OCI-LY7 (cell line): ENCODE measurements around the gene SNRNP35. TPM values are rescaled to one million over a fixed set of nuclear protein-coding genes. Genes with fewer than 3 reads are reported as not detected.

Experiments
- BruUV-seq: library from RNA; stranded (reverse); fragments of 400-500 nt; replicated peaks from 2 replicates; lab custom pipeline; 2021; lab: Mats Ljungman, UMichigan
- CTCF ChIA-PET: fragments of 300-600 bp; sonication (Branson Sonifier 250); formaldehyde crosslinking; loops from one replicate; lab custom pipeline; 2022; ENCODE audit warnings: antibody characterized with exemption; ENCODE audit not compliant: unreplicated experiment; lab: Charles Lee
- POLR2A ChIA-PET: fragments of 300-600 bp; sonication (Branson Sonifier 250); formaldehyde crosslinking; loops from one replicate; lab custom pipeline; 2022; ENCODE audit warnings: antibody characterized with exemption; lab: Charles Lee
- DNase-seq: peaks from one replicate; pipeline ENCODE4 v3.0.0-alpha.2; 2015; ENCODE audit warnings: low spot score
- H2AFZ ChIP-seq: fragments of 200-600 bp; sonication (generic), shearing (Covaris generic); 2 replicates; pipeline ENCODE4 v1.6.1; 2014; ENCODE audit warnings: mild to moderate bottlenecking, antibody characterized with exemption, low read length, moderate library complexity
- H3K27ac ChIP-seq: fragments of 200-600 bp; sonication (generic); 2 replicates; pipeline ENCODE4 v1.5.1; 2014; ENCODE audit warnings: mixed run types, low read depth, mild to moderate bottlenecking, moderate library complexity, low read length, inconsistent platforms; ENCODE audit not compliant: poor library complexity, severe bottlenecking
- H3K36me3 ChIP-seq: fragments of 200-600 bp; sonication (generic); 2 replicates; pipeline ENCODE4 v1.6.1; 2014; ENCODE audit warnings: mild to moderate bottlenecking, antibody characterized with exemption, low read length, moderate library complexity, mixed read lengths; ENCODE audit not compliant: insufficient read depth
- H3K4me1 ChIP-seq: fragments of 200-600 bp; sonication (generic); 2 replicates; pipeline ENCODE4 v1.5.1; 2014; ENCODE audit warnings: mild to moderate bottlenecking, low read length; ENCODE audit not compliant: insufficient read depth, poor library complexity, severe bottlenecking
- H3K4me2 ChIP-seq: fragments of 200-600 bp; sonication (generic); 2 replicates; pipeline ENCODE4 v1.6.1; 2014; ENCODE audit warnings: mild to moderate bottlenecking, low read length
- H3K4me3 ChIP-seq: fragments of 200-600 bp; sonication (generic); 2 replicates; pipeline ENCODE4 v1.5.1; 2014; ENCODE audit warnings: mild to moderate bottlenecking, low read depth, low read length; ENCODE audit not compliant: poor library complexity, severe bottlenecking
- H3K79me2 ChIP-seq: fragments of 200-600 bp; sonication (generic); 2 replicates; pipeline ENCODE4 v1.6.1; 2016; ENCODE audit warnings: low read depth, mild to moderate bottlenecking, low read length, moderate library complexity, mixed read lengths; ENCODE audit not compliant: insufficient read depth
- H3K9me2 ChIP-seq: fragments of 200-600 bp; sonication (generic); 2 replicates; pipeline ENCODE4 v1.6.1; 2016; ENCODE audit warnings: mild to moderate bottlenecking, low read length, mixed read lengths; ENCODE audit not compliant: insufficient read depth
- H3K9me3 ChIP-seq: fragments of 200-600 bp; sonication (generic); 2 replicates; pipeline ENCODE4 v1.6.1; 2014; ENCODE audit warnings: mild to moderate bottlenecking, mixed run types, low read length, mixed read lengths
- H4K20me1 ChIP-seq: fragments of 200-600 bp; sonication (generic); 2 replicates; pipeline ENCODE4 v1.6.1; 2014; ENCODE audit warnings: mild to moderate bottlenecking, antibody characterized with exemption, low read length, moderate library complexity, mixed read lengths; ENCODE audit not compliant: insufficient read depth
- EZH2phosphoT487 ChIP-seq: fragments of 200-600 bp; sonication (generic); IDR thresholded peaks from 2 replicates; pipeline ENCODE4 v1.6.1; 2018; ENCODE audit warnings: low read depth, borderline replicate concordance, mild to moderate bottlenecking, mixed run types, antibody characterized with exemption, low read length, moderate library complexity, mixed read lengths
- intact Hi-C: fragments of 100-400 bp; cut with micrococcal nuclease; formaldehyde crosslinking; loops from one replicate; pipeline ENCODE4 v1.10.0; 2022; ENCODE audit not compliant: unreplicated experiment
- total RNA-seq, 2 experiments: library from RNA; depleted of rRNA in 1 of 2; stranded (reverse); fragments of >200 nt in 1 of 2; shearing (Covaris generic) in 1 of 2; gene quantifications; 2 replicates each; pipeline ENCODE4 v1.2.3, GENCODE V29; 2014 to 2022
- TF ChIP-seq, protein P1 (sequence below): fragments of 200-600 bp; sonication (generic); conservative IDR thresholded peaks from 2 replicates; pipeline ENCODE4 v1.5.1; 2014; ENCODE audit warnings: mild to moderate bottlenecking, antibody characterized with exemption, low read length, moderate library complexity, mixed read lengths

The SNRNP35 gene
- total RNA-seq, 2 experiments from 2014 or later = 29.3 to 31.3 TPM

DNA sequence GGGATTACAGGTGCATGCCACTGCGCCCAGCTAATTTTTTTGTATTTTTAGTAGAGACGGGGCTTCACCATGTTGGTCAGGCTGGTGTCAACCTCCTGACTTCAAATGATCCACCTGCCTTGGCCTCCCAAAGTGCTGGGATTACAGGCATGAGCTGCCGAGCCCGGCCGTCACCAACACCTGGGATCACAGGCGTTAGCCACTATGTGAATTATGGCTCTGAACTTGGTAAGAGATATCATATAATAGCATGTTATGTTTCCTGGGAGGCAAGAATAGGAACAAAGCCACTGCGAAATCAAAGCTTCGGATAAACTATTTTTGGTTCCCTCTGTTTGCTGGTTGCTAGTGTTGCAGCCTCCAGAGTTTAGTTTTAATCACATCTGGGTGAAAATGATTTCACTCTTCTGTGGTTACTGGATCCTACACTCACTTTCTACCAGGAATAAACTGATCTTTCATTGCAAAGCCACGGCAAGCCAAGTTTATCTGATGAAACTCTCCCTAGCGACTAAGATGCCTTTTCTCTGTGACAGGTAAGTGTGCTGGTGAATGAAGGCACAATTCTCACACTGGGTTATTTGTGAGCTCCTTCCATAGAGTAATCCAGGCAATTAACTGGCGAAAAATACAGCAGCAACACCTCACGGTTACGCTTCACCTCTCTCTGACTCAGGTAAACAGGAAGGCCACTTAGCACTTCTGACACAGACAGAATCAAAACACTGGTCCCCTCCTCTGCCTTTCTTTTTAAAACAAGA lies 16.7 kb downstream of the SNRNP35 start:
- H2AFZ ChIP-seq = no peak overlapping the region; the same call in 1 of the 2 replicates
- CTCF ChIA-PET = no interaction called here
- TF ChIP-seq EZH2phosphoT487 = no peak
- TF ChIP-seq, protein P1, sequence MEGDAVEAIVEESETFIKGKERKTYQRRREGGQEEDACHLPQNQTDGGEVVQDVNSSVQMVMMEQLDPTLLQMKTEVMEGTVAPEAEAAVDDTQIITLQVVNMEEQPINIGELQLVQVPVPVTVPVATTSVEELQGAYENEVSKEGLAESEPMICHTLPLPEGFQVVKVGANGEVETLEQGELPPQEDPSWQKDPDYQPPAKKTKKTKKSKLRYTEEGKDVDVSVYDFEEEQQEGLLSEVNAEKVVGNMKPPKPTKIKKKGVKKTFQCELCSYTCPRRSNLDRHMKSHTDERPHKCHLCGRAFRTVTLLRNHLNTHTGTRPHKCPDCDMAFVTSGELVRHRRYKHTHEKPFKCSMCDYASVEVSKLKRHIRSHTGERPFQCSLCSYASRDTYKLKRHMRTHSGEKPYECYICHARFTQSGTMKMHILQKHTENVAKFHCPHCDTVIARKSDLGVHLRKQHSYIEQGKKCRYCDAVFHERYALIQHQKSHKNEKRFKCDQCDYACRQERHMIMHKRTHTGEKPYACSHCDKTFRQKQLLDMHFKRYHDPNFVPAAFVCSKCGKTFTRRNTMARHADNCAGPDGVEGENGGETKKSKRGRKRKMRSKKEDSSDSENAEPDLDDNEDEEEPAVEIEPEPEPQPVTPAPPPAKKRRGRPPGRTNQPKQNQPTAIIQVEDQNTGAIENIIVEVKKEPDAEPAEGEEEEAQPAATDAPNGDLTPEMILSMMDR = no peak
- intact Hi-C loops = no loop called here
- no peaks in the 10 kb centered on the region for H3K79me2 ChIP-seq
- no peaks in the 10 kb centered on the region; the same call in 1 of the 2 replicates for H3K36me3 ChIP-seq
- no TSS peak for BruUV-seq
- DNase-seq = peak; percentile 18
- H3K4me1 ChIP-seq = peaks cover 12% of the 10 kb centered on the region
- POLR2A ChIA-PET = interaction anchor here (0.6 to 0.9 kb wide), 3 partner anchors 15 to 1630 kb away, joined by 3 to 5 read pairs (median 3); no protein-coding TSS in a partner anchor
- H3K9me3 ChIP-seq = no peaks in the 10 kb centered on the region
- no peaks in the 10 kb centered on the region for H3K9me2 ChIP-seq
- H3K27ac ChIP-seq = peak overlapping the region; percentile 30
- H3K4me2 ChIP-seq = peak overlapping the region; percentile 32; the same call in 1 of the 2 replicates
- no peak overlapping the region for H3K4me3 ChIP-seq
- no peaks in the 10 kb centered on the region for H4K20me1 ChIP-seq

DNA sequence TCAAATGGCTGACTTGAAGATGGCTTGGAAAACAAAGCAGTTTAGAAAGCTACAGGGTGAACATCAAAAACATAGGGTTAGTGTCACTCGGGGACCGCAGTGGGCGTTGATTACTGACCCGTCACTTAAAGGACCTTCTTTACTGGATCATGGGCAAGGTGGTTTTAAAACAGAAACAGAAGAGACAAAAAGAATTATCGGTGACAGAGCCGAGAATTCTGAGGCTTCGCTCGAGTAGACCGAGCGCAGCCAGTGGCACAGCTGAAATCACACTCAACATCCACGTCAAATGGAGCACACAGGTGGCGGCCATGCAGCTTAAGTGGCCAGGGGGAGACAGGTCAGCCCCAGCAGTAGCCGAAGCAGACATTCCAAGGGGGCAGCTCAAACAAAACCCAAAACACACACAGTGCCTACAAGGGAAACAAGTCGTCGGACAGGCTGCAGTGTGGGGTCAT lies 17.3 kb downstream of the SNRNP35 start:
- no peak for DNase-seq
- Histone ChIP-seq H3K79me2 (no peaks in the 10 kb centered on the region), H4K20me1 (no peaks in the 10 kb centered on the region), H3K4me1 (peaks cover 12% of the 10 kb centered on the region), H3K9me3 (no peaks in the 10 kb centered on the region), H3K4me3 (no peak overlapping the region), H2AFZ (no peak overlapping the region), H3K27ac (peak overlapping the region; percentile 30), H3K4me2 (peak overlapping the region; percentile 32; the same call in 1 of the 2 replicates), H3K36me3 (no peaks in the 10 kb centered on the region; the same call in 1 of the 2 replicates), H3K9me2 (no peaks in the 10 kb centered on the region)
- intact Hi-C loops = no loop called here
- no TSS peak for BruUV-seq
- CTCF ChIA-PET = no interaction called here
- TF ChIP-seq EZH2phosphoT487 = no peak
- TF ChIP-seq, protein P1 = no peak
- POLR2A ChIA-PET = interaction anchor here (0.9 kb wide), 1 partner anchor 15 kb away, joined by 5 read pairs; no protein-coding TSS in a partner anchor

DNA sequence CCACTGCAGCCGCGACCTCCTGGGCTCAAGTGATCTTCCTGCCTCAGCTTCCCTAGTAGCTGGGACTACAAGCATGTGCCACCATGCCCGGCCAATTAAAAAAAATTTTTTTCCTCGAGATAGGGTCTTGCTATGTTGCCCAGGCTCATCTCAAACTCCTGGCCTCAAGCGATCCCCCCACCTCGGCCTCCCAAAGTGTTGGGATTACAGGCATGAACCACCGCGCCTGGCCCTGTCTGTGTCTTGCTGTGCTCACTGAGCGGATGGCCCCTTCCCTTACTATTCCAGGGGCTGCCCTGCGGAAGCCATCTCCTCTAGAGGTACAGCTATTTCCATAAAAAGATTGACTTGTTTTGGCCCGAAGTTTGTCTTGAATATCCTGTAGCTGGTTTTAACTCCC lies 20.1 kb downstream of the SNRNP35 start:
- POLR2A ChIA-PET = interaction anchor here (0.6 to 1.4 kb wide), 2 partner anchors 13 to 220 kb away, joined by 3 read pairs; no protein-coding TSS in a partner anchor
- H4K20me1 ChIP-seq = no peaks in the 10 kb centered on the region
- intact Hi-C loops = no loop called here
- no peak overlapping the region for H3K4me3 ChIP-seq
- H3K4me1 ChIP-seq = peaks cover 20% of the 10 kb centered on the region
- no peak overlapping the region for H3K4me2 ChIP-seq
- no peak overlapping the region for H3K27ac ChIP-seq
- H3K36me3 ChIP-seq = no peaks in the 10 kb centered on the region
- CTCF ChIA-PET = interaction anchor here (0.6 kb wide), 1 partner anchor 390 kb away, joined by 4 read pairs; no protein-coding TSS in a partner anchor
- no TSS peak for BruUV-seq
- no peak for DNase-seq
- no peaks in the 10 kb centered on the region for H3K79me2 ChIP-seq
- no peaks in the 10 kb centered on the region for H3K9me3 ChIP-seq
- H3K9me2 ChIP-seq = no peaks in the 10 kb centered on the region
- TF ChIP-seq, protein P1 = no peak
- no peak for TF ChIP-seq EZH2phosphoT487
- H2AFZ ChIP-seq = no peak overlapping the region
